Heart left ventricle (tissue), 16 donors: Measurements from ENCODE around the gene NPFFR1. TPM values are rescaled to one million over a fixed set of nuclear protein-coding genes. Genes with fewer than 3 reads are reported as not detected.

Experiments
- ATAC-seq, 4 donors: fragments of 200-7000 bp; cut with Tn5 transposase; one replicate each; pipeline ENCODE4 v1.9.1; 2020 to 2022; ENCODE audit warnings: moderate library complexity in 4 of 4, mild to moderate bottlenecking in 3 of 4, moderate number of reproducible peaks in 1 of 4
- DNase-seq, 5 donors: peaks; one replicate each; pipeline ENCODE4 v3.0.0-alpha.2; 2020
- H3K27ac ChIP-seq, 12 donors: fragments of 200-600 bp; sonication (generic) in 4 of 12; one replicate each; pipeline versions ENCODE4 v1.5.0 to v1.8.0; 2016 to 2022; ENCODE audit warnings: mild to moderate bottlenecking in 2 of 12
- H3K27me3 ChIP-seq, 9 donors: fragments of 200-600 bp; sonication (generic) in 2 of 9; one replicate each; pipeline versions ENCODE4 v1.5.1 to v1.8.0; 2016 to 2022; ENCODE audit warnings: mild to moderate bottlenecking in 3 of 9
- H3K36me3 ChIP-seq, 9 donors: fragments of 200-600 bp; sonication (generic) in 2 of 9; one replicate each; pipeline versions ENCODE4 v1.5.0 to v1.8.0; 2018 to 2022; ENCODE audit warnings: mild to moderate bottlenecking in 2 of 9
- H3K4me1 ChIP-seq, 12 donors: fragments of 200-600 bp; sonication (generic) in 4 of 12; one replicate each; pipeline versions ENCODE4 v1.5.0 to v1.8.0; 2016 to 2022; ENCODE audit warnings: mild to moderate bottlenecking in 3 of 12
- H3K4me3 ChIP-seq, 12 donors: fragments of 200-600 bp; sonication (generic) in 4 of 12; one replicate each; pipeline versions ENCODE4 v1.5.0 to v1.8.0; 2017 to 2022; ENCODE audit warnings: mild to moderate bottlenecking in 9 of 12, moderate library complexity in 4 of 12
- H3K9me3 ChIP-seq, 12 donors: fragments of 200-600 bp; sonication (generic) in 4 of 12; one replicate each; pipeline versions ENCODE4 v1.5.0 to v1.8.0; 2016 to 2022; ENCODE audit warnings: mild to moderate bottlenecking in 1 of 12
- POLR2A ChIP-seq, 2 donors: fragments of 450-650 bp; IDR thresholded peaks; one replicate each; pipeline ENCODE4 v1.6.1; 2017; ENCODE audit warnings: antibody characterized with exemption in 2 of 2, mild to moderate bottlenecking in 2 of 2, moderate library complexity in 2 of 2
- WGBS, 4 donors: extraction: QIAGEN DNeasy Blood & Tissue Kit in 2 of 4; methylation state at CpG; one replicate each; pipeline versions ENCODE4 v1.1.5 to v1.1.7; 2013 to 2018; 5-methylcytosine and 5-hydroxymethylcytosine counted together
- intact Hi-C, 10 donors: fragments of 100-400 bp; cut with DNase I; formaldehyde crosslinking; loops; one replicate each; pipeline versions ENCODE4 v1.11.1 to v1.14.2; 2022
- polyA plus RNA-seq, 2 donors: library from polyadenylated mRNA; stranded (reverse); fragments of 200-250 nt; gene quantifications; one replicate each; pipeline ENCODE4 v1.2.3, GENCODE V29; 2013
- total RNA-seq, 9 donors: library from RNA; depleted of rRNA in 2 of 9; stranded (reverse); fragments of >200 nt in 2 of 9; fragmentation: NEBNext Ultra II Directional in 3 of 9; extraction: Animal tissue kit (Norgen Biotek cat#: 25700) in 3 of 9; gene quantifications; one replicate each; pipeline versions ENCODE4 v1.1.0 to v1.2.4, GENCODE V29; 2016 to 2023
- TF ChIP-seq, protein P1 (sequence below), 12 donors: fragments of 200-600 bp; sonication (generic) in 4 of 12; IDR thresholded peaks; one replicate each; pipeline versions ENCODE4 v1.5.0 to v1.8.0; 2018 to 2022; ENCODE audit warnings: antibody characterized with exemption in 12 of 12, mild to moderate bottlenecking in 5 of 12
- donor health status: ischemic (EF 13 %, LVEDD 7.1; RV severe dilation, severe dysfunction).
- donor health status: healthy with polysubstance abuse.
- donor health status: DM: no; HTN: yes; CAD: no.
- donor health status: DM: no; HTN: no; CAD: no.
- donor health status: ischemic (EF 25% LVEDD 6.9; RV normal size, moderate dysfunction).
- donor health status: ischemic (EF 25% LVEDD 5.7; RV mildly dilated, moderate dysfunction).
- donor health status: healthy.
- donor health status: DM: yes; HTN: yes; CAD: no.
- donor health status: ischemic (EF 35%, LVEDD 5.7; RV mildly dilated, moderate dysfunction).
- donor health status: nonischemic (EF 11% LVEDD 7.7; RV severe dilation, severe dysfunction).
- donor health status: DM: yes; HTN: yes; CAD: no.
- donor health status: PGD.
- donor health status: ischemic (EF 29% LVEDD 5.4; RV normal size, mild dysfunction).
- donor health status: nonischemic (EF 23%, LVEDD 6.1; RV moderate dilation, normal function).

Gene NPFFR1
- total and polyA plus RNA-seq, 11 donors, result 0.52 TPM; not detected in 10

DNA sequence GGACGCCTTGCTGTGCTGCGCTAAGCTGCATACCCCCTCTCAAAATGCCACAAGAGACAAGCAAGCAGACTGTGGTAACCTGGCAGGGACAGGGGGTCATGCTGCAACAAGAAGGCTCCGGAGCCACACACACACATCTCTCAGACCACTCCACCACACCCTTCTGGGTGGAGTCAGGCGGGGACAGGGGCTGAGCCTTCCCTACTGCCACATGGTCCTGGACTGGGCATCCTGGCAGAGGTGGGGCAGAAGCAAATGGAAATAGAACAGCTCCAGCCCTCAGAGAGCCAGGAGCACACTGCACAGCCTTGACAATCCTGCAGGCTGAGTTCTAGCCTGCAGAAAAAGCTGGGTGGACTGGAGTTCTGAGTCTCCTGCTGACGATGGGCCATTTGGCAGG is 28.4 kb upstream of the NPFFR1 start:
- DNase-seq, result no peak
- Histone ChIP-seq H3K9me3 (no peaks in the 10 kb centered on the region), H3K36me3 (no peaks in the 10 kb centered on the region), H3K4me3 (no peak overlapping the region), H3K27me3 (peaks cover 0 to 23% (median 0%) of the 10 kb centered on the region in 9 donors), H3K27ac (no peak overlapping the region), H3K4me1 (peaks cover 0 to 12% (median 2%) of the 10 kb centered on the region in 12 donors)
- ATAC-seq, result no peak
- no peak for TF ChIP-seq POLR2A (IDR thresholded peaks at IDR 0.05)
- TF ChIP-seq, protein P1, sequence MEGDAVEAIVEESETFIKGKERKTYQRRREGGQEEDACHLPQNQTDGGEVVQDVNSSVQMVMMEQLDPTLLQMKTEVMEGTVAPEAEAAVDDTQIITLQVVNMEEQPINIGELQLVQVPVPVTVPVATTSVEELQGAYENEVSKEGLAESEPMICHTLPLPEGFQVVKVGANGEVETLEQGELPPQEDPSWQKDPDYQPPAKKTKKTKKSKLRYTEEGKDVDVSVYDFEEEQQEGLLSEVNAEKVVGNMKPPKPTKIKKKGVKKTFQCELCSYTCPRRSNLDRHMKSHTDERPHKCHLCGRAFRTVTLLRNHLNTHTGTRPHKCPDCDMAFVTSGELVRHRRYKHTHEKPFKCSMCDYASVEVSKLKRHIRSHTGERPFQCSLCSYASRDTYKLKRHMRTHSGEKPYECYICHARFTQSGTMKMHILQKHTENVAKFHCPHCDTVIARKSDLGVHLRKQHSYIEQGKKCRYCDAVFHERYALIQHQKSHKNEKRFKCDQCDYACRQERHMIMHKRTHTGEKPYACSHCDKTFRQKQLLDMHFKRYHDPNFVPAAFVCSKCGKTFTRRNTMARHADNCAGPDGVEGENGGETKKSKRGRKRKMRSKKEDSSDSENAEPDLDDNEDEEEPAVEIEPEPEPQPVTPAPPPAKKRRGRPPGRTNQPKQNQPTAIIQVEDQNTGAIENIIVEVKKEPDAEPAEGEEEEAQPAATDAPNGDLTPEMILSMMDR (IDR thresholded peaks at IDR 0.05), result no peak
- WGBS, 4 donors, result 89 to 94% (median 92%) methylated on average over 4 to 5 of the region's 5 CpGs
- intact Hi-C loops, result no loop called here

DNA sequence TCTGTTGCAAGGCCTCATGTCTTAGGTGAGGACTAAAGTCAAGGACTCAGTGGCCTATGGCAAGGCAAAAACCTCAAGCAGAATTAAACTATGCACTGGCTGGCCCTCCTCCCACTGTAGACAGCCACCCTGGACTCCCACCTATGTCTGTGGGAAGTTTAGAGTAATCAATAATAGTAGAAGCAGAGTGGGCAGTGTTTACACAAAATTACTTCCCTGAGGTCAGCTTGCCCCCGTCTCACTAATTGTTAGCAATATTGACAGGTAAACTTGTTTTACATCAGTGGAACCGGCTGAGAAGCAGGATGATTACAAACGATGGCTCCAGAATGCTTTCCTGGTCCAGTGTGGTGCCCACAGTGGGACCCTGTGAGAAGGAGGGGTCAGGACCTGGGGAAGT is 27.9 kb upstream of the NPFFR1 start:
- Histone ChIP-seq H3K4me1 (peaks cover 0 to 17% (median 3%) of the 10 kb centered on the region in 12 donors), H3K4me3 (no peak overlapping the region), H3K36me3 (no peaks in the 10 kb centered on the region), H3K27me3 (peaks cover 0 to 17% (median 0%) of the 10 kb centered on the region in 9 donors), H3K27ac (no peak overlapping the region), H3K9me3 (no peaks in the 10 kb centered on the region)
- intact Hi-C loops, result no loop called here
- WGBS, 4 donors, result 92 to 96% (median 95%) methylated on average over 3 of the region's 3 CpGs
- ATAC-seq, result no peak
- TF ChIP-seq, protein P1 (IDR thresholded peaks at IDR 0.05), result no peak
- TF ChIP-seq POLR2A (IDR thresholded peaks at IDR 0.05), result no peak
- no peak for DNase-seq

DNA sequence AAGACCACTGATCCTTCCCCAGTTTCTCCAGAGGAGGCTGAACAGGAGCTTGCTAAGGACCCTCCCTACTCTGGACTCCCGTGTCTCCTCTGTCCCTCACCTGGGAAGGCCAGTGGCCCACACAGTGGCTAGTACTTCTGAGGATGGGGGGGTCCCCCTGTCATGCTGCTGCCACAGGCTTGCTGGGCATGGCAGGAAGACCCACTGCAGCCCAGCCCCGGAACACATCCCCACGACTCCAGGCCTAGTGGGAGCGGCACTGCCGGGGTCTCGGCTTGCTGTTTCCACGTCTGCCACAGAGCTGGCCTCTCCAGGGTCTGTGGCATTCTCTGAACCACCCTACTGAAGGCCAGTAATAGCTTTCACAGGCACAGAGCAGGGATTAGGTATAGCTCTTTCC is 25.9 kb upstream of the NPFFR1 start:
- WGBS, 4 donors, result 78 to 96% (median 91%) methylated on average over 7 of the region's 7 CpGs
- no peak overlapping the region for H3K4me3 ChIP-seq
- ATAC-seq (no peak), DNase-seq (no peak)
- intact Hi-C loops, result no loop called here
- peaks cover 0 to 13% (median 3%) of the 10 kb centered on the region in 12 donors for H3K4me1 ChIP-seq
- no peak overlapping the region for H3K27ac ChIP-seq
- peaks cover 0 to 17% (median 0%) of the 10 kb centered on the region in 9 donors for H3K27me3 ChIP-seq
- TF ChIP-seq, protein P1 (IDR thresholded peaks at IDR 0.05), result no peak
- TF ChIP-seq POLR2A (IDR thresholded peaks at IDR 0.05), result no peak
- no peaks in the 10 kb centered on the region for H3K9me3 ChIP-seq
- no peaks in the 10 kb centered on the region for H3K36me3 ChIP-seq

DNA sequence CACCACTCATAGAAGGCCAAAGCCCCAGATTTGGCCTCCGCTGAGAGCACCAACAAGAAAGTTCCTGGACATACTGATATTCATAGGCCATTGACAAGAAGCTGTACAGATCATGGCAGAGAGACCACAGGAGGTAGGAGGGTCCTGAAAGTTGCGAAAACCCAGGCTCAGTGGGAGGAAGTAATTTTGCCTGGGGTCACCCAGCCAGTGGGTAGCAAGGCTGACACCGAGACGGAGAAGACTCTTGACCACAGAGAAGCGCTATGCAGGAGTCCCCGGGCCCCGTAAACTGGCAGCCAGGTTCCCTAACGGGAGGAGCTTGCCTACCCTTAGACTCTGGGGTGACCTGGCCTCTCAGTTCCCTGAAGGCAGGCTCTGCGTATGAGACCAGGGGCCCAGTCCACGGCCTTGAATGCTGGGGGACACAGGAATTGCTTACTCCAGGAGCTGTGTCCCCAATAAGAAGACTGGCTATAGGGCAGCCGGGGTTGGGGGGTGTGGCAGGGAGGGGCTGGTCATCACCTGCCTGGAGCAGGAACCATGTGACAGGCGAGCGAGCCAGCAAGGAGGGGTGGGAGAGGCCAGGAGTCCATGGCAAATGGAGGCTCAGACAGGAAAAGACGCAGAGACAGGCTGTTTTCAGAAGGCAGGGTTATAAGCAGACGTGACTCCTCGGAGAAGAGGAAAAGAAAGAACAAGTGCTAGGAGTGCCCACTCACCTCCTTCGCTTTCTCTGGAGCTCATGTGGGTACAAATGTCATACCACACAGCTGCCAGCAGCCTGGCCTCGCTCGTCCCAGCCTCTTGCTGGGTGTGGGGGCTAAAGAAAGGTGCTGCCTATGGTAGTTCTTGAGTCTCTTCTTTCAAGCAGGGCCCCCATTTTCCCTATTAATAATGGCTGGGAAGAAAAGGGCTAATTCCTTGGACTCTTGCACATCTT is 24.6 kb upstream of the NPFFR1 start:
- ATAC-seq, result no peak
- 94 to 99% (median 96%) methylated on average over 15 to 19 of the region's 19 CpGs for WGBS, 4 donors
- no peak for DNase-seq
- no peak overlapping the region for H3K27ac ChIP-seq
- no peaks in the 10 kb centered on the region for H3K36me3 ChIP-seq
- TF ChIP-seq, protein P1 (IDR thresholded peaks at IDR 0.05), result no peak
- no peak for TF ChIP-seq POLR2A (IDR thresholded peaks at IDR 0.05)
- no peak overlapping the region for H3K4me3 ChIP-seq
- peaks cover 0 to 15% (median 0%) of the 10 kb centered on the region in 9 donors for H3K27me3 ChIP-seq
- no peaks in the 10 kb centered on the region for H3K9me3 ChIP-seq
- peaks cover 0 to 13% (median 3%) of the 10 kb centered on the region in 12 donors for H3K4me1 ChIP-seq
- intact Hi-C loops, result no loop called here
